Right renal cortex interstitium (tissue), 3 donors: Measurements from ENCODE around the gene NRG3. TPM values are rescaled to one million over a fixed set of nuclear protein-coding genes. Genes with fewer than 3 reads are reported as not detected.

ENCODE experiments used
- DNase-seq, 3 donors: peaks; one replicate each; pipeline ENCODE4 v3.0.0-alpha.2; 2013; ENCODE audit warnings: low read depth in 3 of 3, low spot score in 2 of 3
- polyA plus RNA-seq, 3 donors: library from polyadenylated mRNA; unstranded; fragments of 120-200 nt; gene quantifications; one replicate each; pipeline ENCODE4 v1.2.1, GENCODE V29; 2013; ENCODE audit not compliant: insufficient read length in 3 of 3

The NRG3 gene
- polyA plus RNA-seq, 3 donors = 12.6 to 15.6 (median 15.0) TPM

DNA sequence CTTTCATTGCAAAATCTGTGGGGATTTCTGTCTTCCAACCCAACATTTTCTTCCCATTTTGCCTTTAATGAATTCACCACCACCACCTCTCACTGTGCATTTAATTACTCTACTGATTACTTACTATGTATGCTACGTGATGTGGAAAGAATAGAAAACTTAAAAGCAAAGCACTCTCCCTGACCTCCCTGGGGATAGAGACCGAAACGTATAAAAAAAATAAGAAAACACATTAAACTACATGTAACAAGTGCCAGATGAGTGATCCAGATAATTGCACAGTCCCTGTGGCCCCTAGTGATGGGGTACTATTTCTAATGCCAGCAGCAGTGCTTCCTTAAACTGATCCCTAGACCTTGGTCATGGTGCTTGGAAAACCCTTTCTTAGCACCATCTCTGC lies 478.4 kb downstream of the NRG3 start:
- DNase-seq = no peak

GRCh38 chr10:82358486-82359099 lies 483.6 kb downstream of the NRG3 start:
- DNase-seq = no peak

GRCh38 chr10:82361256-82361655 lies 486.3 kb downstream of the NRG3 start:
- DNase-seq = no peak

DNA sequence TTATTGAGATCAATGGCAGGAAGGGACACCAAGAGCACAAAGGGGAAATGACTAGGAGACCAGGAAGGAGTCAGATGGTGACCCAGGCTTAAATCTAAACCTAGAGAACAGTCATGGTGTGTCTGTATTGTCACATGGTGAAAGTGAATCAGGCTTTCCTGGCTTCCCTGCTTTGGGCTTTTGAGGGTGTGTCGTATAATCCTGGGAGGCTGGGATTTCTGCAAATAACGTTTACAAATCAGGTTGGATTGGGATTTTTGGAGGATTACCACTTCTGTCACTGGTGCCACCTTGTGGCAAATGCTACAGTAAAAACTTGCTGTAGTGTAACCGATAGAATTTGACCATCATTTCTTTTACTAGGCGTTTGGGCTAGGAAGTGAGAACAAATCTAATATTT lies 502.6 kb downstream of the NRG3 start:
- no peak for DNase-seq

- no peak for DNase-seq
Measured at GRCh38 chr10:82378146-82378545, 503.2 kb downstream of the NRG3 start.

- DNase-seq = no peak
Measured at GRCh38 chr10:82383350-82383749, 508.4 kb downstream of the NRG3 start.

GRCh38 chr10:82390866-82391658 lies 516.1 kb downstream of the NRG3 start:
- DNase-seq = no peak

DNA sequence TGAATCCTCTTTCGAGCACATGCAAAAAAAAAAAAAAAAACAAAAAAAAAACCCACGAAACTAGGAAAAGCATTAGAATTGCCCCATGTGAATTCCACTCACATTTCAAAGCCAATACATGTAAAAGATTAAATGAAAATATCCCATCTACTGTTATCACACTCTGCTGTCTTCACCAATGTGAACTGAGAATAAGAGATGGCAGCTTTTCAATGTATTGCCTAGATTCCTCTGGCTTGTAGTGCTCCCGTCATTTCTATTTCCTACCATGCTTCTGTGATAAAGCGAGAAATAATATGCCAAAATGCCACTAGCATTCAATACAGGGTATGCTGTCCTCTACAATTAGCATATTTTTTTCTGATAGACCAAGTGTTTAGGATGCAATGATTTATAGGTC lies 517.0 kb downstream of the NRG3 start:
- DNase-seq = no peak

GRCh38 chr10:82392533-82392932 lies 517.5 kb downstream of the NRG3 start:
- no peak for DNase-seq

- DNase-seq = no peak
Measured at GRCh38 chr10:82394122-82394521, 519.1 kb downstream of the NRG3 start.

DNA sequence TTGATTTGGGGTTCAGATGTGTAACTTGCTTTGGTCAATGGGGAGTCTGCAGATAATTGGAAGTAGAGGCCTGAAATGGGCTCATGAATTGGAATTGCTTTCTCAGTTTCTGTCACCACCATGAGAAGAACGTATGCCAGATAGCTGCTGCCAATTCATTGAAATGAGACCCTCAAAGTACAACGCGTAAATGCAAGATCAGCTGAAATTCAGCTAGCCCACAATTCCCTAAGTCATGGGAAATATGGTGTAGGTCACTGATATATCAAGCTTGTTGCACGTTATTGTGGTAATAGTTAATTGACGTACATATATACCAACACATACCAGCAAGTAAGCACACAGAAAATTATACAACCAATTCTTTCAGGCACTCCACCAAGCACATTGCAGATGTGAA lies 520.0 kb downstream of the NRG3 start:
- DNase-seq = no peak

DNA sequence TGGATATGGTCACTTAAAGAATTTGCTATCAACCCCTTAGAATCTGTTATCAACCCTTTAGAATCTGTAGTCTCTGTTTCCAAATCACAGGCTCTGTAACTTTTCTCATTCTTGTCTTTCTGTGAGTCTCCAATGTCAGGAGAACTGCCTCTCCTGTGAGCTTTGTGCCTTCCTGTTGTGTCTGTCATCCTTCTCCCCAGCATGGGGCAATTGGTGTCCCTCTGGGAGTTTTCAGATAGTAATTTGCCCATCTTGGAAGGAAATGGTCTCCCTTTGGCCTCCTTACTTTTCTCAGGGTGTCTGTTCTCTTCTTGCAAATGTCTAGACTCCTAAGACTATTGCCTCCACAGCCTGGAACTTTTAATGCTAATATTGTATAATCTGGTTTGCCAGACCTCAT lies 521.9 kb downstream of the NRG3 start:
- no peak for DNase-seq

DNA sequence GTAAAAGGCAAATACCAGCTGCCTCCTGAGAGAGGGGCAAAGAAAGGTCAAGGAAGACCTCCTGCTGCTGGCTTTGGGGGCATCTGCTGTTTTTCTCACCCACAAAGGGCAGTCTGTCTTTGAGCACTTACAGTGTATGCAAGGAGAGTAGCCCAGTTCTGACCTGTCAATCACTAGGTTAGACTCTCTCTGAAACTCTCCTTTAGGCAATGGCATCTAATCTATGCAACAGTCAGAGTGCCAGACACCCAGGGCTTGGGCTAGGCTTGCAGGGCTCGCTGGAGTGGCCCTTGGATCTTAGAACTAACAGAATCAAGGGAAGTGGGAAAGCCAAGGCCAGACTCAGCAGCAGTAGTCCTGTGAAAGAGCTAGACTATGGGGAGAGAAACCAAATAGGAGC lies 522.9 kb downstream of the NRG3 start:
- DNase-seq = no peak

GRCh38 chr10:82399850-82400249 lies 524.9 kb downstream of the NRG3 start:
- no peak for DNase-seq

- DNase-seq = no peak
Measured at GRCh38 chr10:82400841-82401240, 525.8 kb downstream of the NRG3 start.

GRCh38 chr10:82402906-82403401 lies 528.0 kb downstream of the NRG3 start:
- no peak for DNase-seq

GRCh38 chr10:82409671-82410070 lies 534.7 kb downstream of the NRG3 start:
- no peak for DNase-seq

DNA sequence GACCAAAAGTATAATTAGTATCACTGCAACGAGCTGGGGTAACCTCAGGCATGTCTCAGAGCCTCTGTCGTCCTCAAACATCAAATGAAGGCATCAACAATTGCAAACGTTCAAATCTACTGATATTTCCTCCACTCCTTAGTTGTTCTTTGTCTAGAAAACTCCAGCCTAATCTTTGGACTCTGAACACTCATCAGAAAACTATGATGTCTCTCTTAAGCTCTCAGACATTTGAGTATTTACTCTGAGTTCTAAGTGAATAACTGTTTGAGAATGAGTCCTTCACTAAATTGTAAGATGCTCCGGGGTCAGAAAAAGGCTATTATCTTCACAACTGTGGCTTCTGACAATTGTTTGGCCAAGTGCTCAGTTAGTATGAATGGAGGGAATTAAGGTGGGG lies 536.4 kb downstream of the NRG3 start:
- DNase-seq = no peak

DNA sequence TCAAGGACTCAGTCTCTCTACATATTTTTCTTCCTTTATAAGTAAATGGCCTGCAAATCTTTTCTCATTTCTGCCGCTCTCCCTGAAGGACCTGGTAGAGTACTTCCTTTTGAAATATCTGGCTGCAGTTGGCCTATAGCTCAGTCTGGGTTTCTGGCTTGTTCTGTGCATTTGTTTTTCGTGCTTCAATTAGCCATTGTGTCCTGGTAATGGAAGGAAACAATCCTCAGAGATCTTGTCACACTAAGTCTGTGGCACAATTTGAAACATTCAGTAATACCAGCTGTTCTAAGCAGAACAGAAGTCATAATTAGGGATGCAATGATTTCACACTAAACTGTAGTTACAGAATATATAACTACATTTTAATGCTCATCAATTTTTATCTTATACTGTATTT lies 545.0 kb downstream of the NRG3 start:
- DNase-seq = no peak

DNA sequence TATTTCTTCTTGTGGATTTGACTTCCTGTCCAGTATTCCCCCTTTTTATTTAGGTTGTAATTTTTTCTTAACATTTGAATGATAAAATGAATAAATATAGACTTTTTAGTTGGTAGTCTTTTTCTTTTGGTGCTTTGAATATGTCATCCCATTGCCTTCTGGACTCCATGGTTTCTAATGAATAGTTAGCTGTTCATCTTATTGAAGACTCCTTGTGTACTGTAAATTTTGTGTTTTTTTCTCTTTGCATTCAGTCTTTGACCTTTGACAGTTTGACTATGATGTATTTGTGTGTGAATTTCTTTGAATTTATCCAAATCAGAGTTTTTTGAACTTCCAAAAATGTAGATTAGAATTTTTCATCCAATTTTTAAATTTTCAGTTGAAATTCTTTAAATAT lies 554.3 kb downstream of the NRG3 start:
- DNase-seq = no peak

DNA sequence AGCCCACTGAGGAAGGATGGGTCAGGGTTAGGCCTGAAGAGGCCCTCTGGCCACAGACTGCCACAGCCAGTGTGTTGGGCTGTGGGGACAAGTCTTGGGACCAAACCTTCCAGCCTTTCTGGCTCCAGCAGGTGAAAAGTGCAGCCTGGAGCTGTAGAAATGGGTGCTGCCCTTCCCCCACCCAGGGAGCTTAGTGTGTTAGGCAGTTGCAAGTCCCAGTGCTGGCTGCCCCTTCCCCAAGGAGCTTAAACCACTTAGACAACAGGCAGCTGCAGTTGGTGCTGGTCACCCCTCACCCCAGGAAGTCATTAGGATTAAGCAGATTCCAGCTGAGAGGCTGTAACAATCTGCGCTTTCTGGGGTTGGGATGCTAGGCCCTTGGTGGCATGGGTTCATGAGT lies 563.3 kb downstream of the NRG3 start:
- no peak for DNase-seq

DNA sequence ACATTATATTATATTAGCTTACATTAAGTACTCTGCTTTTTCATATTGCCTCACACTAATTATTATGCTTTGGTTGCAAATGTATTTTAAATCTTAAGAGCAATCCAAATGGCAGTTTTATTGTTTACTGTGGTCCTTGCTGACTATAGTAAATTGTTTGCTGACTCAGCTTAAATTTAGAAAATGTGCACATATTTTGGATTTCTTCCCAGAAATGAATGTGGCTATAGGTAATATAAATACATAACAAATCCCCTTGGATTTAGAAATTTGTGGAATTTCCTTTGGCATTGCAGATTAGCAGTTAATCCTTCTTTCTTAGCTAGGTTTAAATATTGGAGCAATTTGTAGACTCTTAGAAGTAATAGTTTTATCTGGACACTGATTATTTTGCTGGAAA lies 565.8 kb downstream of the NRG3 start:
- no peak for DNase-seq
